ENCODE data around the gene CDH7. TPM values are rescaled to one million over a fixed set of nuclear protein-coding genes. Genes with fewer than 3 reads are reported as not detected.

CDH7 gene
- total RNA-seq, 2 experiments from 2014 or later: not detected

GRCh38 chr18:65852273-65852672 lies 101.5 kb downstream of the CDH7 start:
- Mint-ChIP-seq H3K4me3 (no peak overlapping the region), H3K36me3 (ENCODE audit: low read depth) (no peaks in the 10 kb centered on the region), H3K9me3 (peaks cover 5% of the 10 kb centered on the region), H3K4me1 (ENCODE audit: low read depth) (no peaks in the 10 kb centered on the region), H3K27ac (no peak overlapping the region), H3K27me3 (no peaks in the 10 kb centered on the region)
- peaks cover 0 to 6% of the 10 kb centered on the region in 2 experiments for H3K9me3 ChIP-seq (ENCODE audit: control insufficient read depth in 1 of 2, insufficient read depth in 1 of 2, low read length in 2 of 2)
- POLR2A ChIA-PET: no interaction called here
- H3K4me1 ChIP-seq (ENCODE audit: insufficient read depth, low read length): no peaks in the 10 kb centered on the region
- H3K27me3 ChIP-seq (ENCODE audit: control insufficient read depth in 1 of 2, insufficient read depth in 2 of 2, low read length in 2 of 2): no peaks in the 10 kb centered on the region
- DNase-seq (no peak), ATAC-seq (ENCODE audit: poor library complexity) (no peak)
- H3K4me3 ChIP-seq (ENCODE audit: low read length): no peak overlapping the region
- no peaks in the 10 kb centered on the region for H3K36me3 ChIP-seq (ENCODE audit: insufficient read depth, low read length)
- no peak overlapping the region for H3K27ac ChIP-seq (ENCODE audit: low read depth in 1 of 2, low read length in 2 of 2)
- no peak for TF ChIP-seq CTCF (IDR thresholded peaks at IDR 0.05)
- intact Hi-C loops (cut with DNase I, micrococcal nuclease): no loop called here
- CTCF ChIA-PET: no interaction called here

- Histone ChIP-seq H3K36me3 (ENCODE audit: insufficient read depth, low read length) (no peaks in the 10 kb centered on the region), H3K4me1 (ENCODE audit: insufficient read depth, low read length) (no peaks in the 10 kb centered on the region), H3K4me3 (ENCODE audit: low read length) (no peak overlapping the region), H3K27ac (ENCODE audit: low read depth in 1 of 2, low read length in 2 of 2) (no peak overlapping the region), H3K27me3 (ENCODE audit: control insufficient read depth in 1 of 2, insufficient read depth in 2 of 2, low read length in 2 of 2) (no peaks in the 10 kb centered on the region), H3K9me3 (ENCODE audit: control insufficient read depth in 1 of 2, insufficient read depth in 1 of 2, low read length in 2 of 2) (no peaks in the 10 kb centered on the region)
- H3K4me1 Mint-ChIP-seq (ENCODE audit: low read depth): no peaks in the 10 kb centered on the region
- H3K27me3 Mint-ChIP-seq: no peaks in the 10 kb centered on the region
- DNase-seq (no peak), ATAC-seq (ENCODE audit: poor library complexity) (no peak)
- no peak for TF ChIP-seq CTCF (IDR thresholded peaks at IDR 0.05)
- POLR2A ChIA-PET: no interaction called here
- H3K36me3 Mint-ChIP-seq (ENCODE audit: low read depth): no peaks in the 10 kb centered on the region
- H3K9me3 Mint-ChIP-seq: peaks cover 6% of the 10 kb centered on the region
- intact Hi-C loops (cut with DNase I, micrococcal nuclease): no loop called here
- H3K27ac Mint-ChIP-seq: no peak overlapping the region
- H3K4me3 Mint-ChIP-seq: no peak overlapping the region
- CTCF ChIA-PET: no interaction called here
These were observed 108.3 kb downstream of the CDH7 start for GRCh38 chr18:65859075-65859474.

GRCh38 chr18:65869527-65869926 lies 118.7 kb downstream of the CDH7 start:
- no peak for DNase-seq
- no peaks in the 10 kb centered on the region for H3K27me3 Mint-ChIP-seq
- Histone ChIP-seq H3K36me3 (ENCODE audit: insufficient read depth, low read length) (no peaks in the 10 kb centered on the region), H3K27ac (ENCODE audit: low read depth in 1 of 2, low read length in 2 of 2) (no peak overlapping the region), H3K27me3 (ENCODE audit: control insufficient read depth in 1 of 2, insufficient read depth in 2 of 2, low read length in 2 of 2) (no peaks in the 10 kb centered on the region), H3K4me3 (ENCODE audit: low read length) (no peak overlapping the region), H3K4me1 (ENCODE audit: insufficient read depth, low read length) (no peaks in the 10 kb centered on the region), H3K9me3 (ENCODE audit: control insufficient read depth in 1 of 2, insufficient read depth in 1 of 2, low read length in 2 of 2) (no peaks in the 10 kb centered on the region)
- TF ChIP-seq CTCF (IDR thresholded peaks at IDR 0.05): no peak
- ATAC-seq (ENCODE audit: poor library complexity): no peak
- no peaks in the 10 kb centered on the region for H3K36me3 Mint-ChIP-seq (ENCODE audit: low read depth)
- ChIA-PET POLR2A (no interaction called here), CTCF (no interaction called here)
- H3K27ac Mint-ChIP-seq: no peak overlapping the region
- H3K9me3 Mint-ChIP-seq: peaks cover 2% of the 10 kb centered on the region
- no peak overlapping the region for H3K4me3 Mint-ChIP-seq
- H3K4me1 Mint-ChIP-seq (ENCODE audit: low read depth): no peaks in the 10 kb centered on the region
- intact Hi-C loops (cut with DNase I, micrococcal nuclease): no loop called here
